Measurements from ENCODE around the gene EREG. TPM values are rescaled to one million over a fixed set of nuclear protein-coding genes. Genes with fewer than 3 reads are reported as not detected.
A peak's percentile ranks its signal among the peaks of the same experiment; 100 is the strongest.

Gene EREG
- polyA plus RNA-seq, 6 donors from 2014 or later, result 0.19 to 0.32 TPM; not detected in 4

GRCh38 chr4:74428276-74428675 lies 63.3 kb downstream of the EREG start:
- H3K4me1 Mint-ChIP-seq, result no peaks in the 10 kb centered on the region
- ATAC-seq (ENCODE audit: low read depth in 2 of 2), result no peak
- H3K4me3 Mint-ChIP-seq, result no peak overlapping the region
- no peaks in the 10 kb centered on the region for H3K36me3 Mint-ChIP-seq
- H3K9me3 Mint-ChIP-seq, result no peaks in the 10 kb centered on the region
- H3K27ac Mint-ChIP-seq, result no peak overlapping the region
- DNase-seq, result no peak
- H3K27me3 Mint-ChIP-seq, result peaks cover 0 to 4% (median 0%) of the 10 kb centered on the region in 3 donors

GRCh38 chr4:74431113-74431826 lies 66.3 kb downstream of the EREG start:
- no peak for DNase-seq
- no peak overlapping the region for H3K4me3 Mint-ChIP-seq
- no peak overlapping the region for H3K27ac Mint-ChIP-seq
- ATAC-seq (ENCODE audit: low read depth in 2 of 2), result no peak
- H3K9me3 Mint-ChIP-seq, result no peaks in the 10 kb centered on the region
- peaks cover 0 to 7% (median 4%) of the 10 kb centered on the region in 3 donors for H3K27me3 Mint-ChIP-seq
- no peaks in the 10 kb centered on the region for H3K4me1 Mint-ChIP-seq
- H3K36me3 Mint-ChIP-seq, result no peaks in the 10 kb centered on the region

- no peak for DNase-seq
- Mint-ChIP-seq H3K27me3 (peaks cover 0 to 7% (median 4%) of the 10 kb centered on the region in 3 donors), H3K4me1 (no peaks in the 10 kb centered on the region), H3K9me3 (no peaks in the 10 kb centered on the region), H3K36me3 (no peaks in the 10 kb centered on the region), H3K27ac (no peak overlapping the region), H3K4me3 (no peak overlapping the region)
- ATAC-seq (ENCODE audit: low read depth in 2 of 2), result no peak
Observed at GRCh38 chr4:74433043-74433442, 68.1 kb downstream of the EREG start.

- DNase-seq (no peak), ATAC-seq (ENCODE audit: low read depth in 2 of 2) (no peak)
- Mint-ChIP-seq H3K4me1 (no peaks in the 10 kb centered on the region), H3K27ac (peak overlapping the region in 1 of 6 donors; percentile 91), H3K27me3 (peaks cover 0 to 7% (median 4%) of the 10 kb centered on the region in 3 donors), H3K4me3 (no peak overlapping the region), H3K9me3 (no peaks in the 10 kb centered on the region), H3K36me3 (no peaks in the 10 kb centered on the region)
Observed at GRCh38 chr4:74433541-74434172, 68.7 kb downstream of the EREG start.

- H3K9me3 Mint-ChIP-seq, result peaks cover 0 to 2% (median 0%) of the 10 kb centered on the region in 7 donors
- no peak overlapping the region for H3K27ac Mint-ChIP-seq
- DNase-seq (no peak), ATAC-seq (ENCODE audit: low read depth in 2 of 2) (no peak)
- H3K4me1 Mint-ChIP-seq, result no peaks in the 10 kb centered on the region
- peaks cover 0 to 7% (median 4%) of the 10 kb centered on the region in 3 donors for H3K27me3 Mint-ChIP-seq
- no peak overlapping the region for H3K4me3 Mint-ChIP-seq
- no peaks in the 10 kb centered on the region for H3K36me3 Mint-ChIP-seq
Observed at GRCh38 chr4:74435296-74435695, 70.4 kb downstream of the EREG start.

- Mint-ChIP-seq H3K9me3 (peaks cover 0 to 2% (median 0%) of the 10 kb centered on the region in 7 donors), H3K27me3 (peaks cover 0 to 7% (median 4%) of the 10 kb centered on the region in 3 donors), H3K4me3 (no peak overlapping the region), H3K4me1 (no peaks in the 10 kb centered on the region), H3K36me3 (no peaks in the 10 kb centered on the region), H3K27ac (peak overlapping the region in 1 of 6 donors; percentile 45)
- no peak for DNase-seq
- ATAC-seq (ENCODE audit: low read depth in 2 of 2), result no peak
Observed at GRCh38 chr4:74437866-74438265, 72.9 kb downstream of the EREG start.

Other genes with a start within 250 kb of the EREG start
- 10 to 100 TPM in 2 of 6 donors, 1 to 10 TPM in 4; 6.6 to 19.6 (median 8.1) TPM for gene MTHFD2L, start 207.0 kb upstream of the EREG start, polyA plus RNA-seq (ENCODE audit: low read depth in 6 of 6)
- not detected for gene EPGN, start 56.7 kb upstream of the EREG start, polyA plus RNA-seq (ENCODE audit: low read depth in 6 of 6)
- 10 to 100 TPM; 18.6 to 58.1 (median 22.5) TPM for gene AREG, start 80.0 kb downstream of the EREG start, polyA plus RNA-seq (ENCODE audit: low read depth in 6 of 6)

Data from naive B cell (primary cell).